ENCODE measurements around the gene RAVER2. TPM values are rescaled to one million over a fixed set of nuclear protein-coding genes. Genes with fewer than 3 reads are reported as not detected.

RAVER2 gene
- total RNA-seq, 1 experiment from 2014 or later: 13.3 TPM

DNA sequence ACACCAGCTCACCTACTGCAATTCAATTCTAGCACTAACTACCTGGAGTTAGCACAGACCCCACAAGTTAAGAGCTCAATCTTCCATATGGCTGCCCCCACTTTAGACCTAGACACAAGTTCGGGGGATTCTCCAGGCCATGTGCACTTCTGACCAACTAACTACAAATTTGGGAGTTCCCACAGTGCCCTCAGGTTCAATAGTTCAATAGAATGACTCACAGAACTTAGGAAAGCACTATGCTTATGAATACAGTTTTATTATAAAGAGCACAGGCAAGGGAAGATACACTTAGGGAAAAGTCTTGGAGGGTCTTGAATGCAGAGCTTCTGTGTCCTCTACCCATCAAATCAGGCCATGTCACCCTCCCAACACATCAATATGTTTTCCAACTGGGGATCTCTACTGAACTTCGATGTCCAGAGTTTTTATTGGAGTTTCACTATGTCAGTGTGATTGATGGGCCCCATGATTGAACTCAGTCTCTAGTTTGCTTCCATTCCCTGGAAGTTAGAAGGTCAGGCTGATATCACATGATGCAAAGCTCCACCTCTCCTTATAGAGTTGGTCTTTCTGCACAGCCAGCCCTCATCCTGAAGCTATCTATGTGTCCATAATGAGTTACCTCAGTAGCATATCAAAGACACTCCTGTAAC is 46.1 kb downstream of the RAVER2 start:
- no CpG with 5 or more reads among the region's 2 CpGs for WGBS (ENCODE audit: extremely low coverage, insufficient read length, low lambda C conversion rate)
- no peak overlapping the region for H3K23ac ChIP-seq (ENCODE audit: insufficient read length, low read depth, low read length)
- H3K56ac ChIP-seq (ENCODE audit: insufficient read length, low read depth, low read length): no peak overlapping the region
- no peak overlapping the region for H4K5ac ChIP-seq (ENCODE audit: insufficient read length, low read depth, low read length)
- DNase-seq: no peak
- H3K4ac ChIP-seq (ENCODE audit: low read depth, low read length): no peak overlapping the region
- H2BK120ac ChIP-seq (ENCODE audit: low read depth, low read length, poor library complexity, severe bottlenecking): no peak overlapping the region
- no peak overlapping the region for H2BK5ac ChIP-seq (ENCODE audit: insufficient read length, low read length)
- no peak overlapping the region for H4K8ac ChIP-seq (replicated peaks; ENCODE audit: insufficient read length, low read depth, low read length)
- H3K27me3 ChIP-seq (ENCODE audit: insufficient read depth, low read length): no peaks in the 10 kb centered on the region
- no peaks in the 10 kb centered on the region for H3K4me1 ChIP-seq (ENCODE audit: insufficient read depth, low read length)
- H3K27ac ChIP-seq (ENCODE audit: insufficient read length, low read depth, low read length): no peak overlapping the region
- H3K79me2 ChIP-seq (ENCODE audit: insufficient read depth, low read length): no peaks in the 10 kb centered on the region
- no peaks in the 10 kb centered on the region for H3K27me3 Mint-ChIP-seq (ENCODE audit: low read depth)
- H3K23me2 ChIP-seq (ENCODE audit: insufficient read length, low read depth, low read length, poor library complexity, severe bottlenecking): no peaks in the 10 kb centered on the region
- H3K79me1 ChIP-seq (ENCODE audit: insufficient read depth, low read depth, low read length, poor library complexity, severe bottlenecking): no peaks in the 10 kb centered on the region
- no peak overlapping the region for H2BK15ac ChIP-seq (ENCODE audit: low read depth, low read length)
- no peak overlapping the region for H3K14ac ChIP-seq (ENCODE audit: insufficient read depth, low read length)
- H2BK12ac ChIP-seq (ENCODE audit: insufficient read length, low read depth, low read length): no peak overlapping the region
- H3K27ac Mint-ChIP-seq: no peak overlapping the region
- H3K4me3 Mint-ChIP-seq: no peak overlapping the region
- H3K18ac ChIP-seq (ENCODE audit: insufficient read length, low read depth, low read length): no peak overlapping the region
- H2AK5ac ChIP-seq (ENCODE audit: insufficient read length, low read length): no peak overlapping the region
- H3K9me3 Mint-ChIP-seq: peaks cover 17 to 24% of the 10 kb centered on the region in 2 experiments
- no peak overlapping the region for H3T11ph ChIP-seq (ENCODE audit: low read length)
- H4K20me1 ChIP-seq (ENCODE audit: control insufficient read depth, insufficient read depth, insufficient read length): no peaks in the 10 kb centered on the region
- no peak overlapping the region for H4K91ac ChIP-seq (ENCODE audit: insufficient read length, low read depth, low read length)
- no peak overlapping the region for H3K4me2 ChIP-seq (ENCODE audit: insufficient read depth, insufficient read length, low read length)
- H3K9ac ChIP-seq (ENCODE audit: extremely low read depth, insufficient read length, low read length): no peak overlapping the region
- TF ChIP-seq, protein P1, sequence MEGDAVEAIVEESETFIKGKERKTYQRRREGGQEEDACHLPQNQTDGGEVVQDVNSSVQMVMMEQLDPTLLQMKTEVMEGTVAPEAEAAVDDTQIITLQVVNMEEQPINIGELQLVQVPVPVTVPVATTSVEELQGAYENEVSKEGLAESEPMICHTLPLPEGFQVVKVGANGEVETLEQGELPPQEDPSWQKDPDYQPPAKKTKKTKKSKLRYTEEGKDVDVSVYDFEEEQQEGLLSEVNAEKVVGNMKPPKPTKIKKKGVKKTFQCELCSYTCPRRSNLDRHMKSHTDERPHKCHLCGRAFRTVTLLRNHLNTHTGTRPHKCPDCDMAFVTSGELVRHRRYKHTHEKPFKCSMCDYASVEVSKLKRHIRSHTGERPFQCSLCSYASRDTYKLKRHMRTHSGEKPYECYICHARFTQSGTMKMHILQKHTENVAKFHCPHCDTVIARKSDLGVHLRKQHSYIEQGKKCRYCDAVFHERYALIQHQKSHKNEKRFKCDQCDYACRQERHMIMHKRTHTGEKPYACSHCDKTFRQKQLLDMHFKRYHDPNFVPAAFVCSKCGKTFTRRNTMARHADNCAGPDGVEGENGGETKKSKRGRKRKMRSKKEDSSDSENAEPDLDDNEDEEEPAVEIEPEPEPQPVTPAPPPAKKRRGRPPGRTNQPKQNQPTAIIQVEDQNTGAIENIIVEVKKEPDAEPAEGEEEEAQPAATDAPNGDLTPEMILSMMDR (conservative IDR thresholded peaks at IDR 0.05): no peak
- H3K9me3 ChIP-seq (ENCODE audit: control insufficient read depth, low read depth, low read length): peaks cover 15% of the 10 kb centered on the region
- no peak overlapping the region for H2AFZ ChIP-seq (ENCODE audit: low read length)
- H3K4me1 Mint-ChIP-seq: no peaks in the 10 kb centered on the region
- peaks cover 46 to 53% (median 51%) of the 10 kb centered on the region in 3 experiments for H3K36me3 Mint-ChIP-seq (ENCODE audit: insufficient read depth in 1 of 3, low read depth in 3 of 3)
- H2BK20ac ChIP-seq (ENCODE audit: low read depth, low read length, poor library complexity, severe bottlenecking): no peak overlapping the region

Measured in H9 (cell line).